Measurements from ENCODE around the gene SLC25A52.

SLC25A52 gene

GRCh38 chr18:31720867-31721266 lies 39.8 kb downstream of the SLC25A52 start:
- Histone ChIP-seq H3K4me3 (ENCODE audit: low read depth, low read length, poor library complexity, severe bottlenecking) (no peak overlapping the region), H2AFZ (ENCODE audit: low read length) (no peak overlapping the region), H3K9ac (ENCODE audit: low read length) (no peak overlapping the region), H3F3A (ENCODE audit: insufficient read depth, low read length) (no peaks in the 10 kb centered on the region), H3K9me3 (ENCODE audit: low read length) (no peaks in the 10 kb centered on the region), H3K27me3 (ENCODE audit: insufficient read depth, low read length) (no peaks in the 10 kb centered on the region; the same call in 1 of the 2 replicates), H3K36me3 (ENCODE audit: insufficient read depth, low read length) (no peaks in the 10 kb centered on the region), H4K20me1 (ENCODE audit: insufficient read depth, low read length) (no peaks in the 10 kb centered on the region), H3K27ac (ENCODE audit: low read depth, low read length, poor library complexity, severe bottlenecking) (no peak overlapping the region), H3K4me1 (ENCODE audit: insufficient read depth, low read length, severe bottlenecking) (no peaks in the 10 kb centered on the region), H3K4me2 (ENCODE audit: low read length) (no peak overlapping the region), H3K79me2 (ENCODE audit: insufficient read depth, low read length) (no peaks in the 10 kb centered on the region), H3K9me2 (ENCODE audit: low read depth, low read length) (no peaks in the 10 kb centered on the region)
- TF ChIP-seq CTCF (IDR thresholded peaks at IDR 0.05; ENCODE audit: low read length), result no peak
- no peak for TF ChIP-seq EZH2 (IDR thresholded peaks at IDR 0.05; ENCODE audit: borderline replicate concordance, low read length)

GRCh38 chr18:31719363-31720006 lies 41.2 kb downstream of the SLC25A52 start:
- Histone ChIP-seq H2AFZ (ENCODE audit: low read length) (no peak overlapping the region), H3K27me3 (ENCODE audit: insufficient read depth, low read length) (no peaks in the 10 kb centered on the region; the same call in 1 of the 2 replicates), H3K4me1 (ENCODE audit: insufficient read depth, low read length, severe bottlenecking) (no peaks in the 10 kb centered on the region), H3K9me2 (ENCODE audit: low read depth, low read length) (no peaks in the 10 kb centered on the region), H3K4me3 (ENCODE audit: low read depth, low read length, poor library complexity, severe bottlenecking) (no peak overlapping the region), H3K9me3 (ENCODE audit: low read length) (no peaks in the 10 kb centered on the region), H3K27ac (ENCODE audit: low read depth, low read length, poor library complexity, severe bottlenecking) (no peak overlapping the region), H3K4me2 (ENCODE audit: low read length) (no peak overlapping the region), H3K36me3 (ENCODE audit: insufficient read depth, low read length) (no peaks in the 10 kb centered on the region), H3F3A (ENCODE audit: insufficient read depth, low read length) (no peaks in the 10 kb centered on the region), H4K20me1 (ENCODE audit: insufficient read depth, low read length) (no peaks in the 10 kb centered on the region), H3K9ac (ENCODE audit: low read length) (no peak overlapping the region), H3K79me2 (ENCODE audit: insufficient read depth, low read length) (no peaks in the 10 kb centered on the region)
- no peak for TF ChIP-seq EZH2 (IDR thresholded peaks at IDR 0.05; ENCODE audit: borderline replicate concordance, low read length)
- no peak for TF ChIP-seq CTCF (IDR thresholded peaks at IDR 0.05; ENCODE audit: low read length)

DNA sequence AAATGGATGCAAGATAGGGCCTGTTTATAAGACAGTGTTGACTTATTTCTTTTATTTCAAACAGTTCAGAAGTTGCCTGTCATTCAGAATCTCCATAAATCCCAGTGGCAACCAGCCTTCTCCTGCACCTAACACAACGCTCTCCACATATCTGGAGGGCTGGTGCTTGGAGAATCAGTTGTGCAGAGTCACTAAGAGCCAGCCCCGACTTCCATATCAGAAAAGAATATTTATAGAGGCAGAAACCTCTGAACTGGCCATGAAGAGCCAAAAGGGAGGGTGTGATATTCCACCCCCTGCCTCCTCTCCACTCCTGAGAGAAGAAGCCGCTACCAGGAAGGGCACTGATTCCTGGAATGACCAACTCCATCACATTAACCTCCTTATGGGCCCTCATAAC lies 42.3 kb downstream of the SLC25A52 start:
- Histone ChIP-seq H3K79me2 (ENCODE audit: insufficient read depth, low read length) (no peaks in the 10 kb centered on the region), H3K27me3 (ENCODE audit: insufficient read depth, low read length) (no peaks in the 10 kb centered on the region; the same call in 1 of the 2 replicates), H3K4me1 (ENCODE audit: insufficient read depth, low read length, severe bottlenecking) (no peaks in the 10 kb centered on the region), H3K9ac (ENCODE audit: low read length) (no peak overlapping the region), H3K27ac (ENCODE audit: low read depth, low read length, poor library complexity, severe bottlenecking) (no peak overlapping the region), H3K9me3 (ENCODE audit: low read length) (no peaks in the 10 kb centered on the region), H2AFZ (ENCODE audit: low read length) (no peak overlapping the region), H3K36me3 (ENCODE audit: insufficient read depth, low read length) (no peaks in the 10 kb centered on the region), H3K4me2 (ENCODE audit: low read length) (no peak overlapping the region), H4K20me1 (ENCODE audit: insufficient read depth, low read length) (no peaks in the 10 kb centered on the region), H3K9me2 (ENCODE audit: low read depth, low read length) (no peaks in the 10 kb centered on the region), H3K4me3 (ENCODE audit: low read depth, low read length, poor library complexity, severe bottlenecking) (no peak overlapping the region), H3F3A (ENCODE audit: insufficient read depth, low read length) (no peaks in the 10 kb centered on the region)
- TF ChIP-seq EZH2 (IDR thresholded peaks at IDR 0.05; ENCODE audit: borderline replicate concordance, low read length), result no peak
- TF ChIP-seq CTCF (IDR thresholded peaks at IDR 0.05; ENCODE audit: low read length), result no peak
